SU-DHL-6 (cell line): ENCODE results near the gene CTNNBL1.

Source experiments
- H2AFZ ChIP-seq: fragments of 200-600 bp; sonication (generic); 2 replicates; pipeline ENCODE4 v1.6.1; 2014; ENCODE audit warnings: low read depth, mild to moderate bottlenecking, moderate library complexity, mixed read lengths, antibody characterized with exemption, low read length; ENCODE audit not compliant: severe bottlenecking
- H3F3A ChIP-seq: fragments of 200-600 bp; shearing (Covaris generic); 2 replicates; pipeline ENCODE4 v1.6.0; 2016; ENCODE audit warnings: antibody characterized with exemption, mild to moderate bottlenecking; ENCODE audit not compliant: insufficient read depth
- H3K27ac ChIP-seq: fragments of 200-600 bp; sonication (generic); 2 replicates; pipeline ENCODE4 v1.5.1; 2016; ENCODE audit warnings: low read depth, mild to moderate bottlenecking, low read length, moderate library complexity, mixed read lengths
- H3K27me3 ChIP-seq: fragments of 200-600 bp; sonication (generic), shearing (Covaris generic); 2 replicates; pipeline ENCODE4 v1.6.0; 2014; ENCODE audit warnings: mild to moderate bottlenecking, low read length
- H3K36me3 ChIP-seq: fragments of 200-600 bp; sonication (generic); 2 replicates; pipeline ENCODE4 v1.6.1; 2014; ENCODE audit warnings: mild to moderate bottlenecking, low read length, mixed read lengths
- H3K4me2 ChIP-seq: fragments of 300-600, 200-600 bp; shearing (Covaris generic), sonication (generic); 2 replicates; pipeline ENCODE4 v1.6.0; 2014; ENCODE audit warnings: low read length, low read depth, mild to moderate bottlenecking; ENCODE audit not compliant: poor library complexity, severe bottlenecking
- H3K4me3 ChIP-seq: fragments of 200-600 bp; sonication (generic); 2 replicates; pipeline ENCODE4 v1.5.1; 2014; ENCODE audit warnings: antibody characterized with exemption, low read length, mild to moderate bottlenecking, mixed read lengths; ENCODE audit not compliant: insufficient read depth, poor library complexity, severe bottlenecking
- H3K79me2 ChIP-seq: fragments of 200-600 bp; sonication (generic); 2 replicates; pipeline ENCODE4 v1.6.1; 2014; ENCODE audit warnings: mild to moderate bottlenecking, low read length, moderate library complexity; ENCODE audit not compliant: insufficient read depth
- H3K9ac ChIP-seq: fragments of 200-600 bp; sonication (generic); 2 replicates; pipeline ENCODE4 v1.7.0; 2014; ENCODE audit warnings: mild to moderate bottlenecking, low read length
- H3K9me2 ChIP-seq: fragments of 200-600 bp; sonication (generic); replicated peaks from 2 replicates; pipeline ENCODE4 v1.6.1; 2014; ENCODE audit warnings: low read length; ENCODE audit not compliant: insufficient read depth
- H3K9me3 ChIP-seq: fragments of 200-600 bp; sonication (generic); 2 replicates; pipeline ENCODE4 v1.6.1; 2014; ENCODE audit warnings: low read length, mixed read lengths; ENCODE audit not compliant: insufficient read depth
- H4K20me1 ChIP-seq: fragments of 200-600 bp; sonication (generic); 2 replicates; pipeline ENCODE4 v1.6.1; 2014; ENCODE audit warnings: low read depth, mild to moderate bottlenecking, antibody characterized with exemption, low read length, moderate library complexity, mixed read lengths
- EZH2phosphoT487 ChIP-seq: fragments of 200-600 bp; sonication (generic), shearing (Covaris generic); conservative IDR thresholded peaks from 2 replicates; pipeline ENCODE4 v1.6.1; 2018; ENCODE audit warnings: mild to moderate bottlenecking, antibody characterized with exemption, low read length, moderate library complexity, mixed read lengths
- TF ChIP-seq, protein P1 (sequence below): fragments of 200-600 bp; sonication (generic); IDR thresholded peaks from one replicate; pipeline ENCODE4 v1.5.1; 2017; ENCODE audit warnings: antibody characterized with exemption, mild to moderate bottlenecking, low read length, moderate library complexity; ENCODE audit not compliant: insufficient read depth, poor library complexity, severe bottlenecking

The CTNNBL1 gene

DNA sequence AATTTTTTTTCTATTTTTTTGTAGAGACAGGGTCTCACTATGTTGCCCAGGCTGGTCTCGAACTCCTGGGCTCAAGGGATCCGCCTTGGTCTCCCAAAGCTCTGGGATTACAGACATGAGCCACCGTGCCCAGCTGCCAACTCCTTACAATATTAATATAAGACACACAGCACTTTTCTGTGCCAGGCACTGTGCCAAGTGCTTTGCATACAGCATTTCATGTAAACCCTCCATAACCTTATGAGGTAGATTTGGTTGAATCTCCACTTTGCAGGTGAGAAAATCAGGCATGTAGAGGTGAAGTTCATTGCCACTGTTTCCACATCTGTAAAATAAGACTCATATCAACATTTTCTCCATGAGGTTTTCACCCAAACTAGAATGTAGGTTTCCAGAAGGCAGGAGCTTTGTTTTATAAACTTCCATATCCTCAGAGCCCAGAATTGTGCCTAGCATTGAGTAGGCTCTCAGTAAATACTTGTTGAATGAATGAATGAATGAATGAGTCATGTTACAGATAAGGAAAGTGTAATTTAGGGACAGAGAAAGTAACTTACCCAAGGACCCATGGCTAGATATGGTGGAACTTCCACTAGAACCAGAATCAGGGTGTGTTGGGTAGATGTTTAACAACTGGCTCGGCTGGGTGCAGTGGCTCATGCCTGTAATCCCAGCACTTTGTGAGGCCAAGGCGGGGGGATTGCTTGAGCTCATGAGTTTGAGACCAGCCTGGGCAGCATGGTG lies 3.0 kb upstream of the CTNNBL1 start:
- peaks cover 18% of the 10 kb centered on the region for H3K79me2 ChIP-seq
- TF ChIP-seq, protein P1, sequence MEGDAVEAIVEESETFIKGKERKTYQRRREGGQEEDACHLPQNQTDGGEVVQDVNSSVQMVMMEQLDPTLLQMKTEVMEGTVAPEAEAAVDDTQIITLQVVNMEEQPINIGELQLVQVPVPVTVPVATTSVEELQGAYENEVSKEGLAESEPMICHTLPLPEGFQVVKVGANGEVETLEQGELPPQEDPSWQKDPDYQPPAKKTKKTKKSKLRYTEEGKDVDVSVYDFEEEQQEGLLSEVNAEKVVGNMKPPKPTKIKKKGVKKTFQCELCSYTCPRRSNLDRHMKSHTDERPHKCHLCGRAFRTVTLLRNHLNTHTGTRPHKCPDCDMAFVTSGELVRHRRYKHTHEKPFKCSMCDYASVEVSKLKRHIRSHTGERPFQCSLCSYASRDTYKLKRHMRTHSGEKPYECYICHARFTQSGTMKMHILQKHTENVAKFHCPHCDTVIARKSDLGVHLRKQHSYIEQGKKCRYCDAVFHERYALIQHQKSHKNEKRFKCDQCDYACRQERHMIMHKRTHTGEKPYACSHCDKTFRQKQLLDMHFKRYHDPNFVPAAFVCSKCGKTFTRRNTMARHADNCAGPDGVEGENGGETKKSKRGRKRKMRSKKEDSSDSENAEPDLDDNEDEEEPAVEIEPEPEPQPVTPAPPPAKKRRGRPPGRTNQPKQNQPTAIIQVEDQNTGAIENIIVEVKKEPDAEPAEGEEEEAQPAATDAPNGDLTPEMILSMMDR: no peak
- no peak for TF ChIP-seq EZH2phosphoT487
- no peaks in the 10 kb centered on the region for H4K20me1 ChIP-seq
- no peak overlapping the region for H3K9ac ChIP-seq
- H3K4me2 ChIP-seq: no peak overlapping the region
- H2AFZ ChIP-seq: no peak overlapping the region
- H3K36me3 ChIP-seq: no peaks in the 10 kb centered on the region
- no peaks in the 10 kb centered on the region for H3K9me2 ChIP-seq
- H3K4me3 ChIP-seq: no peak overlapping the region
- H3F3A ChIP-seq: no peaks in the 10 kb centered on the region
- no peaks in the 10 kb centered on the region for H3K9me3 ChIP-seq
- no peak overlapping the region for H3K27ac ChIP-seq
- no peaks in the 10 kb centered on the region for H3K27me3 ChIP-seq

DNA sequence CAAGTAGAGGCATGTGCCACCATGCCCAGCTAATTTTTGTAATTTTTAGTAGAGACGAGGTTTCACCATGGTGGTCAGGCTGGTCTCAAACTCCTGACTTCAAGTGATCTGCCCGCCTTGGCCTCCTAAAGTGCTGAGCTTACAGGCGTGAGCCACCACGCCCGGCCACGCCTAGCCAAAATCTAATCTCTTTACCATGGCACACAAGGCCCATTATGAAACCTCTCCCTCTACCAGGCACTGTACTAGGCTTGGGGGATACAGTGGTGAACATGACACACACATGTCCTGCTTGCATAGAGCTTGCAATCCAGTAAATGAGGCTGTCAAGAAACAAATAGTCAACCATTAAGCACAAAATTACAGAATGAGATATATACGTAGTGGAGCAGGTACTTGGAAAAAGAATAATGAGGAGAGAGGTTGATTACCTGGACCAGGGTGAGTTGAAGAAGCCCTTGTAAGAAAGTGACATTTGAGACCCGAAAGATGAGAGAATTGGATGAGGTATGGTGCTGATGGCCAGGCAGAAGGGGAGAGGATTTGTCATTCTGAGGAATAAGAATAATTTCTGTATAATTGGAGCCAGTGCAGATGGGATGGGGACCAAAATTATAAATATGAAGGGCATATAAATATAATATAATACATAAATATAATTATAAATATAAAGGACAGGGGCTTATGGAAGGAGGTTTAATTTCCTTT lies 1.2 kb upstream of the CTNNBL1 start:
- no peak overlapping the region for H2AFZ ChIP-seq

DNA sequence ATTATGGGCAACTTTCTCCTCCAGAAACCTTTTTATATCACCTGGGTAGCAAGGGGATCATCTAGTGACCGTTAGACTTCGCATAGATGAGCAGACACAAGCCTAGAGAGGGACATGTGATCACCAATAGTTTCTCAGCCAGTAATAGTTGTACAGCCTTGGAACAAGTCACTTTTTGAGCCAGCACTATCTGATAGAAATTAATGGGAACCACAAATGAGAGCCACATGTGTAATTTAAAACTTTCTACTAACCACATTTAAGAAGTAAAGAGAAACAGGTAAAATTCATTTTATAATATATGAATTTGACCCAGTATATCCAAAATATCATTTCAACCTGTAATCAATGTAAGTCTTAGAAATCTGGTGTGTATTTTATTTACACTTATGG lies 592 bp upstream of the CTNNBL1 start:
- peak overlapping the region; percentile 54 for H3K4me3 ChIP-seq
- H3K9me3 ChIP-seq: no peaks in the 10 kb centered on the region
- TF ChIP-seq, protein P1: no peak
- no peak for TF ChIP-seq EZH2phosphoT487
- H3K27me3 ChIP-seq: no peaks in the 10 kb centered on the region
- peak overlapping the region; percentile 76 for H3K4me2 ChIP-seq
- no peaks in the 10 kb centered on the region for H3K9me2 ChIP-seq
- peaks cover 35% of the 10 kb centered on the region for H3K79me2 ChIP-seq
- peak overlapping the region; percentile 80 for H3K9ac ChIP-seq
- no peaks in the 10 kb centered on the region for H3K36me3 ChIP-seq
- no peaks in the 10 kb centered on the region for H3F3A ChIP-seq
- no peaks in the 10 kb centered on the region for H4K20me1 ChIP-seq
- no peak overlapping the region for H3K27ac ChIP-seq
- peak overlapping the region; percentile 97 for H2AFZ ChIP-seq

More for the DNA sequence above, 1.2 kb upstream of the CTNNBL1 start:
- Histone ChIP-seq H3F3A (no peaks in the 10 kb centered on the region), H3K36me3 (no peaks in the 10 kb centered on the region), H3K79me2 (peaks cover 29% of the 10 kb centered on the region), H4K20me1 (no peaks in the 10 kb centered on the region), H3K27me3 (no peaks in the 10 kb centered on the region), H3K27ac (no peak overlapping the region), H3K9me2 (no peaks in the 10 kb centered on the region), H3K9me3 (no peaks in the 10 kb centered on the region), H3K4me3 (no peak overlapping the region), H3K4me2 (no peak overlapping the region), H3K9ac (no peak overlapping the region)
- TF ChIP-seq, protein P1: no peak
- TF ChIP-seq EZH2phosphoT487: no peak
